HG03066 (cell line): ENCODE results near the gene SELPLG.
"Not testable (repeated sequence)": the region's sequence is repeated elsewhere in the genome, so short reads cannot be mapped to it uniquely, and the experiment has no call there.

Experiments used
- ATAC-seq: cut with Tn5 transposase; IDR thresholded peaks from one replicate; pipeline ENCODE4 v1.9.1; 2021; ENCODE audit warnings: low read depth; ENCODE audit not compliant: unreplicated experiment

SELPLG gene

GRCh38 chr12:108621161-108621560 is 12.5 kb downstream of the SELPLG start:
- no peak for ATAC-seq

- no peak for ATAC-seq
Observed at GRCh38 chr12:108620236-108620879, 13.3 kb downstream of the SELPLG start.

GRCh38 chr12:108619369-108620160 is 14.1 kb downstream of the SELPLG start:
- ATAC-seq, result no peak

- not testable (repeated sequence) for ATAC-seq
Observed at GRCh38 chr12:108618953-108619274, 14.8 kb downstream of the SELPLG start.

GRCh38 chr12:108618079-108618952 is 15.4 kb downstream of the SELPLG start:
- peak; percentile 42 for ATAC-seq

GRCh38 chr12:108616941-108617858 is 16.5 kb downstream of the SELPLG start:
- peak; percentile 66 for ATAC-seq

GRCh38 chr12:108616359-108616758 is 17.3 kb downstream of the SELPLG start:
- no peak for ATAC-seq

GRCh38 chr12:108615918-108616317 is 17.8 kb downstream of the SELPLG start:
- no peak for ATAC-seq

GRCh38 chr12:108614639-108615038 is 19.1 kb downstream of the SELPLG start:
- no peak for ATAC-seq

- no peak for ATAC-seq
Observed at GRCh38 chr12:108614041-108614440, 19.7 kb downstream of the SELPLG start.

GRCh38 chr12:108613548-108613947 is 20.1 kb downstream of the SELPLG start:
- ATAC-seq, result no peak

GRCh38 chr12:108612788-108613282 is 20.9 kb downstream of the SELPLG start:
- ATAC-seq, result no peak

GRCh38 chr12:108611884-108612415 is 21.7 kb downstream of the SELPLG start:
- no peak for ATAC-seq

GRCh38 chr12:108610856-108611605 is 22.7 kb downstream of the SELPLG start:
- no peak for ATAC-seq

- ATAC-seq, result no peak
Observed at GRCh38 chr12:108610336-108610815, 23.3 kb downstream of the SELPLG start.

GRCh38 chr12:108609537-108610335 is 24.0 kb downstream of the SELPLG start:
- no peak for ATAC-seq

GRCh38 chr12:108608616-108609015 is 25.1 kb downstream of the SELPLG start:
- no peak for ATAC-seq

GRCh38 chr12:108607981-108608600 is 25.6 kb downstream of the SELPLG start:
- no peak for ATAC-seq
